ENCODE measurements around the gene RPL37A.

The RPL37A gene

GRCh38 chr2:216498379-216499352 lies at the start of gene RPL37A:
TSS of gene RPL37A (plus strand) at chr2:216498844. CDS start at chr2:216498875, 31 bp downstream.
- DNase-seq (ENCODE audit: low spot score) (peak; percentile 95), FAIRE-seq (no peak)

- DNase-seq (ENCODE audit: low spot score) (no peak), FAIRE-seq (no peak)
These were observed 48.3 kb upstream of the RPL37A start for GRCh38 chr2:216450346-216450745.

GRCh38 chr2:216450784-216451183 lies 47.9 kb upstream of the RPL37A start:
- DNase-seq (ENCODE audit: low spot score): no peak
- no peak for FAIRE-seq

GRCh38 chr2:216453955-216454614 lies 44.6 kb upstream of the RPL37A start:
- no peak for DNase-seq (ENCODE audit: low spot score)
- FAIRE-seq: no peak

GRCh38 chr2:216463148-216463547 lies 35.5 kb upstream of the RPL37A start:
- DNase-seq (ENCODE audit: low spot score): peak; percentile 12
- FAIRE-seq: no peak

GRCh38 chr2:216464104-216464720 lies 34.4 kb upstream of the RPL37A start:
- DNase-seq (ENCODE audit: low spot score): no peak
- no peak for FAIRE-seq

GRCh38 chr2:216465579-216466195 lies 33.0 kb upstream of the RPL37A start:
- no peak for DNase-seq (ENCODE audit: low spot score)
- FAIRE-seq: no peak

GRCh38 chr2:216467845-216468244 lies 30.8 kb upstream of the RPL37A start:
- no peak for DNase-seq (ENCODE audit: low spot score)
- no peak for FAIRE-seq

GRCh38 chr2:216469661-216470060 lies 29.0 kb upstream of the RPL37A start:
- DNase-seq (ENCODE audit: low spot score) (no peak), FAIRE-seq (no peak)

GRCh38 chr2:216473187-216473586 lies 25.5 kb upstream of the RPL37A start:
- DNase-seq (ENCODE audit: low spot score) (no peak), FAIRE-seq (no peak)

- no peak for FAIRE-seq
- DNase-seq (ENCODE audit: low spot score): no peak
These were observed 23.5 kb upstream of the RPL37A start for GRCh38 chr2:216474925-216475670.

GRCh38 chr2:216475767-216476166 lies 22.9 kb upstream of the RPL37A start:
- no peak for FAIRE-seq

GRCh38 chr2:216477283-216478035 lies 21.2 kb upstream of the RPL37A start:
- FAIRE-seq: no peak

More at GRCh38 chr2:216475767-216476166, 22.9 kb upstream of the RPL37A start:
- no peak for DNase-seq (ENCODE audit: low spot score)

GRCh38 chr2:216478151-216478550 lies 20.5 kb upstream of the RPL37A start:
- DNase-seq (ENCODE audit: low spot score) (peak; percentile 87), FAIRE-seq (peak; percentile 48)

More at GRCh38 chr2:216477283-216478035, 21.2 kb upstream of the RPL37A start:
- no peak for DNase-seq (ENCODE audit: low spot score)

GRCh38 chr2:216478791-216479190 lies 19.9 kb upstream of the RPL37A start:
- FAIRE-seq (no peak), DNase-seq (ENCODE audit: low spot score) (no peak)

GRCh38 chr2:216480221-216480620 lies 18.4 kb upstream of the RPL37A start:
- FAIRE-seq (no peak), DNase-seq (ENCODE audit: low spot score) (no peak)

GRCh38 chr2:216482640-216483039 lies 16.0 kb upstream of the RPL37A start:
- no peak for FAIRE-seq

GRCh38 chr2:216485237-216485636 lies 13.4 kb upstream of the RPL37A start:
- DNase-seq (ENCODE audit: low spot score) (no peak), FAIRE-seq (no peak)

More at GRCh38 chr2:216482640-216483039, 16.0 kb upstream of the RPL37A start:
- no peak for DNase-seq (ENCODE audit: low spot score)

- DNase-seq (ENCODE audit: low spot score) (no peak), FAIRE-seq (no peak)
These were observed 12.9 kb upstream of the RPL37A start for GRCh38 chr2:216485745-216486144.

- no peak for FAIRE-seq
These were observed 12.4 kb upstream of the RPL37A start for GRCh38 chr2:216486271-216486670.

More at GRCh38 chr2:216486271-216486670, 12.4 kb upstream of the RPL37A start:
- no peak for DNase-seq (ENCODE audit: low spot score)
